ENCODE measurements around the gene CYTIP. TPM values are rescaled to one million over a fixed set of nuclear protein-coding genes. Genes with fewer than 3 reads are reported as not detected.

Gene CYTIP
- total and polyA plus RNA-seq, 2 of the 4 experiments (the other 2 are of a cell fraction) = not detected

- no TSS peak for BruUV-seq (replicated peaks)
- no peaks in the 10 kb centered on the region for H3K9me3 ChIP-seq (ENCODE audit: control insufficient read depth, insufficient read depth, low read length)
- H3K4ac ChIP-seq (ENCODE audit: low read depth, low read length) = no peak overlapping the region
- no peak overlapping the region for H2BK5ac ChIP-seq (ENCODE audit: low read depth, low read length, poor library complexity, severe bottlenecking)
- ChIA-PET CTCF (no interaction called here), POLR2A (ENCODE audit: unreplicated experiment) (no interaction called here)
- no peaks in the 10 kb centered on the region for H3K36me3 ChIP-seq (ENCODE audit: control insufficient read depth, insufficient read depth, low read length)
- H2AK9ac ChIP-seq (replicated peaks; ENCODE audit: low read depth, low read length, poor library complexity) = no peak overlapping the region
- no peak overlapping the region for H2BK20ac ChIP-seq (ENCODE audit: low read depth, low read length)
- no peak overlapping the region for H3K4me3 ChIP-seq (ENCODE audit: insufficient read depth, low read depth, low read length)
- H3K27me3 ChIP-seq (ENCODE audit: control insufficient read depth, insufficient read depth, low read length) = no peaks in the 10 kb centered on the region
- H3K56ac ChIP-seq (ENCODE audit: extremely low read depth, insufficient read depth, low read length) = no peak overlapping the region
- in situ Hi-C loops (cut with MboI; ENCODE audit: low sequenced_read_pairs) (no loop called here), intact Hi-C loops (cut with micrococcal nuclease) (no loop called here), dilution Hi-C loops (cut with HindIII; ENCODE audit: low sequenced_read_pairs, unreplicated experiment) (no loop called here)
- WGBS, 2 experiments (ENCODE audit: extremely low coverage in 2 of 2, insufficient read length in 1 of 2) = no CpG with 5 or more reads among the region's 6 CpGs
- no peak overlapping the region for H3K27ac ChIP-seq (ENCODE audit: insufficient read depth, low read length)
- H4K5ac ChIP-seq (ENCODE audit: low read depth, low read length) = no peak overlapping the region
- no peak overlapping the region for H3K14ac ChIP-seq (replicated peaks; ENCODE audit: low read depth, low read length)
- H3K79me1 ChIP-seq (ENCODE audit: low read depth in 1 of 2, low read length in 2 of 2) = no peaks in the 10 kb centered on the region
- TF ChIP-seq USF2 (IDR thresholded peaks at IDR 0.05; ENCODE audit: low read depth, low read length) (no peak), CHD1 (IDR thresholded peaks at IDR 0.05; ENCODE audit: low read depth, low read length) (no peak), MAZ (IDR thresholded peaks at IDR 0.05; ENCODE audit: borderline replicate concordance, low read depth, low read length) (no peak), SMC3 (IDR thresholded peaks at IDR 0.05; ENCODE audit: low read depth, low read length) (no peak), RFX5 (IDR thresholded peaks at IDR 0.05; ENCODE audit: low read depth, low read length) (no peak), RAD21 (IDR thresholded peaks at IDR 0.05; ENCODE audit: low read length) (no peak), MAFK (IDR thresholded peaks at IDR 0.05; ENCODE audit: low read depth, low read length) (no peak), RCOR1 (IDR thresholded peaks at IDR 0.05; ENCODE audit: insufficient replicate concordance, low read length) (no peak), CEBPB (IDR thresholded peaks at IDR 0.05; ENCODE audit: low read depth, low read length) (no peak), CTCF (conservative IDR thresholded peaks at IDR 0.05; ENCODE audit: low read depth, low read length) (no peak), POLR2A (IDR thresholded peaks at IDR 0.05; ENCODE audit: low read depth, low read length) (no peak), NFE2L2 (IDR thresholded peaks at IDR 0.05; ENCODE audit: low read depth, low read length) (no peak), FOS (IDR thresholded peaks at IDR 0.05; ENCODE audit: low read depth, low read length) (no peak)
- no peak overlapping the region for H4K91ac ChIP-seq (ENCODE audit: insufficient read depth, low read depth, low read length)
- H3K9ac ChIP-seq (ENCODE audit: low read depth, low read length) = no peak overlapping the region
- no peak overlapping the region for H2BK120ac ChIP-seq (ENCODE audit: low read depth, low read length)
- no peak for DNase-seq
- no peaks in the 10 kb centered on the region for H3K4me1 ChIP-seq (ENCODE audit: control insufficient read depth, insufficient read depth, low read length)
- no peak overlapping the region for H3K18ac ChIP-seq (ENCODE audit: low read depth, low read length)
- no peak overlapping the region for H3K4me2 ChIP-seq (ENCODE audit: low read depth, low read length)
- no peaks in the 10 kb centered on the region for H3K9me1 ChIP-seq (ENCODE audit: insufficient read depth, low read length)
- H4K8ac ChIP-seq (ENCODE audit: low read depth in 2 of 2, low read length in 2 of 2) = no peak overlapping the region
- H2BK15ac ChIP-seq (ENCODE audit: low read depth, low read length) = no peak overlapping the region
- no peak for ATAC-seq (ENCODE audit: low read depth)
- no peaks in the 10 kb centered on the region for H4K20me1 ChIP-seq (ENCODE audit: insufficient read depth, low read length)
- no peak overlapping the region for H3K23ac ChIP-seq (ENCODE audit: low read depth, low read length)
- H2AK5ac ChIP-seq (ENCODE audit: low read depth, low read length) = no peak overlapping the region
- no peak overlapping the region for H2AFZ ChIP-seq (replicated peaks; ENCODE audit: low read length, poor library complexity)
These were observed 16.6 kb downstream of the CYTIP start for GRCh38 chr2:157427003-157427921.
